GM10266 (cell line): ENCODE data around the gene DPY30.
A peak's percentile ranks its signal among the peaks of the same experiment; 100 is the strongest.

Experiments
- DNase-seq: peaks from one replicate; pipeline ENCODE4 v3.0.0; 2012; ENCODE audit errors: extremely low spot score
- TF ChIP-seq, protein P1 (sequence below): IDR thresholded peaks from 2 replicates; pipeline ENCODE4 v1.5.1; 2012; ENCODE audit warnings: mild to moderate bottlenecking, low read depth; ENCODE audit not compliant: control insufficient read depth, insufficient read depth; ENCODE audit errors: missing control alignments

The DPY30 gene

DNA sequence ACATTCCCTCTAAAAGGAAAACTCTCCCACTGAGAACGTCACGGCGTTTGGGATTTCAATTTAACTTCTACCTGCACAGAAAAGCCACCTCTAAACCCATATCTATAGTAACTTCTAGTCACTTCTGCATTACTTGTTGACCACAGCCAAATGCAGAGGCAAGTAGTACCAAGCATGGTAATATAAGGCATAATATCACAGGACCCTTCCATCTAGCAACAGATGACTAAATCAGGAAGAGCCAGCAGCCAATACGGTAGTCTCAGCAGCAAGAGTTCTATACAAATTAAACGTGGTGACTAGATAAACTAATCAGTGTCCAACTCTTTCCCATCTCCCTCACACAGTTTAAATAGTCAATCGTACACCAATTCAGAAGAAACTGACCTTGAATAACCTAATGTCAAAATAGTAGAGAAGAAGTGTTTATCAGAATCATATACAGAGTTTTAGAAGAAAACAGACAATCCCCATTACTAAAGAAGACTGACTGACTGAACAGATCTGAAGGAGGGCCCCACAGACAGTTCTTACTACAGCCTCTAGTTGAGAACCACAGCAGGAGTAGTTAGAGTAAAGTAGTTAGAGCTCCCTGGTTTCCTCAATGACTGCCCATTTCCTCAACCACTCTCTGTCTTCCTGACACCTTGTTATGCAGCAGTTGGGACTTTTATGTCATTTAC lies 58.8 kb downstream of the DPY30 start:
- peak; percentile 73 for DNase-seq
- TF ChIP-seq, protein P1, sequence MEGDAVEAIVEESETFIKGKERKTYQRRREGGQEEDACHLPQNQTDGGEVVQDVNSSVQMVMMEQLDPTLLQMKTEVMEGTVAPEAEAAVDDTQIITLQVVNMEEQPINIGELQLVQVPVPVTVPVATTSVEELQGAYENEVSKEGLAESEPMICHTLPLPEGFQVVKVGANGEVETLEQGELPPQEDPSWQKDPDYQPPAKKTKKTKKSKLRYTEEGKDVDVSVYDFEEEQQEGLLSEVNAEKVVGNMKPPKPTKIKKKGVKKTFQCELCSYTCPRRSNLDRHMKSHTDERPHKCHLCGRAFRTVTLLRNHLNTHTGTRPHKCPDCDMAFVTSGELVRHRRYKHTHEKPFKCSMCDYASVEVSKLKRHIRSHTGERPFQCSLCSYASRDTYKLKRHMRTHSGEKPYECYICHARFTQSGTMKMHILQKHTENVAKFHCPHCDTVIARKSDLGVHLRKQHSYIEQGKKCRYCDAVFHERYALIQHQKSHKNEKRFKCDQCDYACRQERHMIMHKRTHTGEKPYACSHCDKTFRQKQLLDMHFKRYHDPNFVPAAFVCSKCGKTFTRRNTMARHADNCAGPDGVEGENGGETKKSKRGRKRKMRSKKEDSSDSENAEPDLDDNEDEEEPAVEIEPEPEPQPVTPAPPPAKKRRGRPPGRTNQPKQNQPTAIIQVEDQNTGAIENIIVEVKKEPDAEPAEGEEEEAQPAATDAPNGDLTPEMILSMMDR, result no peak

DNA sequence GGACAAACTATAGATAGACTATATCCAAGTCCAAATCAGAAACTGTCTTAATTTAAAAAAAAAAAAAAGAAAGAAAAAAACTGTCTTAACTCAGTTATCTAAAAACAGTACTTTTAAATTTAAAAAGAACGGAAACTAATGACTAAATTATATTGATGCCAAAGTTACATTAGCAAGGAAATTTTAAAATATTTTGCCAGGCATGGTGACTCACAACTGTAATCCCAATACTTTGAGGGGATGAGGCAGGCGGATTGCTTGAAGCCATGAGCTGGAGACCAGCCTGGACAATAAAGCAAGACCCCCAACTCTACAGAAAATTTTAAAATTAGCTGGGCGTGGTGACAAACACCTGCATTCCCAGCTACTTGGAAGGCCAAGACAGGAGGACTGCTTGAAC lies 59.6 kb downstream of the DPY30 start:
- TF ChIP-seq, protein P1, result no peak
- no peak for DNase-seq

DNA sequence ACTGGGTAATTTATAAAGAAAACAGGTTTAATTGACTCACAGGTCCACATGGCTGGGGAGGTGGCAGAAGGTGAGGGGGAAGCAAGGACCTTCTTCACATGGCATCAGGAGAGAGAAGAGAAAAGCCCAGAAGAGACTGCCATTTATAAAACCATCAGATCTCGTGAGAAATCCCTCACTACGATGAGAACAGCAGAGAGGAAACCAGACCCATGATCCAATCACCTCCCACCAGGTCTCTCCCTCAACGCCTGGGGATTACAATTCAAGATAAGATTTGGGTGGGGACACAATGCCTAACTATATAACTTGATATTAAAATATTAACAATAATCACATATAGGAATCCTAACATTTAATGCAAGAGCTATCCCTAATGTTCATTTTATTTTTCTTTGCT lies 60.6 kb downstream of the DPY30 start:
- no peak for DNase-seq
- TF ChIP-seq, protein P1, result no peak

DNA sequence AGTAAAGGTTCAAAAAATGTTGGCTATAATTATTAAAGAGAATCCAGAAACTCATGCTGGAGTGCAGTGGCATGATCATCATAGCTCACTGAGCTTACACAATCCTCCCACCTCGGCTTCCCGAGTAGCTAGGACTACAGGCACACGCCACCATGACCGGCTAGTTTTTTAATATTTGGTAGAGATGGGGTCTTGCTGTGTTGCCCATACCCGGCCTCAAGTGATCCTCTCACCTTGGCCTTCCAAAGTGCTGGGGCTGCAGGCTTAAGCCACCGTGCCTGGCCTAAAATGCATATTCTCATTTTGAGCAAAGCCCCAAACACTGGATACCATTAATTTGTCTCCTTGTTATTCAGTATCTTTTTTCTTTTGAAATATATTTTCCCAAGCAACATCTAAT lies 61.2 kb downstream of the DPY30 start:
- TF ChIP-seq, protein P1, result no peak
- no peak for DNase-seq
